ENCODE data around the gene TEX44.

DNA sequence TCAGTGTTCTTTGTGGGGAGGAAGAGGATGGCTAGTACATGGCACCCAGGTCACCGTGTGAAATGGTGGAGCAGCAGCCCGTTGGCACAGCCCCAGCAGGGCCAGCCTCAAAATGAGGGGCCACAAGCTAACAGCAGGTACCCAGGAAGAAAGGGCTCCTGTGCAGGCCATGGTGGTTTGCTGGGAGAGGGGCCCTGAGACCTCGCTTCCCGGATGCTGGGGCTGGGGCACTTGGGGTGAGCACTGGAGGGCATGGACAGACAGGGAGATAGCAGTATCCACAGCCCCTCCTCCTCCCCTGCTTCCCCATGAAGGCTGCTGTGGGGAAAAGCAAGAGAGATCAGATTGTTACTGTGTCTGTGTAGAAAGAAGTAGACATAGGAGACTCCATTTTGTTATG is 16.2 kb upstream of the TEX44 start:
- TF ChIP-seq, protein P1, sequence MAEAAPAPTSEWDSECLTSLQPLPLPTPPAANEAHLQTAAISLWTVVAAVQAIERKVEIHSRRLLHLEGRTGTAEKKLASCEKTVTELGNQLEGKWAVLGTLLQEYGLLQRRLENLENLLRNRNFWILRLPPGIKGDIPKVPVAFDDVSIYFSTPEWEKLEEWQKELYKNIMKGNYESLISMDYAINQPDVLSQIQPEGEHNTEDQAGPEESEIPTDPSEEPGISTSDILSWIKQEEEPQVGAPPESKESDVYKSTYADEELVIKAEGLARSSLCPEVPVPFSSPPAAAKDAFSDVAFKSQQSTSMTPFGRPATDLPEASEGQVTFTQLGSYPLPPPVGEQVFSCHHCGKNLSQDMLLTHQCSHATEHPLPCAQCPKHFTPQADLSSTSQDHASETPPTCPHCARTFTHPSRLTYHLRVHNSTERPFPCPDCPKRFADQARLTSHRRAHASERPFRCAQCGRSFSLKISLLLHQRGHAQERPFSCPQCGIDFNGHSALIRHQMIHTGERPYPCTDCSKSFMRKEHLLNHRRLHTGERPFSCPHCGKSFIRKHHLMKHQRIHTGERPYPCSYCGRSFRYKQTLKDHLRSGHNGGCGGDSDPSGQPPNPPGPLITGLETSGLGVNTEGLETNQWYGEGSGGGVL (tag by site-specific recombination; IDR thresholded peaks at IDR 0.05): no peak
- TF ChIP-seq, protein P2, sequence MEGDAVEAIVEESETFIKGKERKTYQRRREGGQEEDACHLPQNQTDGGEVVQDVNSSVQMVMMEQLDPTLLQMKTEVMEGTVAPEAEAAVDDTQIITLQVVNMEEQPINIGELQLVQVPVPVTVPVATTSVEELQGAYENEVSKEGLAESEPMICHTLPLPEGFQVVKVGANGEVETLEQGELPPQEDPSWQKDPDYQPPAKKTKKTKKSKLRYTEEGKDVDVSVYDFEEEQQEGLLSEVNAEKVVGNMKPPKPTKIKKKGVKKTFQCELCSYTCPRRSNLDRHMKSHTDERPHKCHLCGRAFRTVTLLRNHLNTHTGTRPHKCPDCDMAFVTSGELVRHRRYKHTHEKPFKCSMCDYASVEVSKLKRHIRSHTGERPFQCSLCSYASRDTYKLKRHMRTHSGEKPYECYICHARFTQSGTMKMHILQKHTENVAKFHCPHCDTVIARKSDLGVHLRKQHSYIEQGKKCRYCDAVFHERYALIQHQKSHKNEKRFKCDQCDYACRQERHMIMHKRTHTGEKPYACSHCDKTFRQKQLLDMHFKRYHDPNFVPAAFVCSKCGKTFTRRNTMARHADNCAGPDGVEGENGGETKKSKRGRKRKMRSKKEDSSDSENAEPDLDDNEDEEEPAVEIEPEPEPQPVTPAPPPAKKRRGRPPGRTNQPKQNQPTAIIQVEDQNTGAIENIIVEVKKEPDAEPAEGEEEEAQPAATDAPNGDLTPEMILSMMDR (tag by site-specific recombination; IDR thresholded peaks at IDR 0.05): no peak
- TF ChIP-seq, protein P3, sequence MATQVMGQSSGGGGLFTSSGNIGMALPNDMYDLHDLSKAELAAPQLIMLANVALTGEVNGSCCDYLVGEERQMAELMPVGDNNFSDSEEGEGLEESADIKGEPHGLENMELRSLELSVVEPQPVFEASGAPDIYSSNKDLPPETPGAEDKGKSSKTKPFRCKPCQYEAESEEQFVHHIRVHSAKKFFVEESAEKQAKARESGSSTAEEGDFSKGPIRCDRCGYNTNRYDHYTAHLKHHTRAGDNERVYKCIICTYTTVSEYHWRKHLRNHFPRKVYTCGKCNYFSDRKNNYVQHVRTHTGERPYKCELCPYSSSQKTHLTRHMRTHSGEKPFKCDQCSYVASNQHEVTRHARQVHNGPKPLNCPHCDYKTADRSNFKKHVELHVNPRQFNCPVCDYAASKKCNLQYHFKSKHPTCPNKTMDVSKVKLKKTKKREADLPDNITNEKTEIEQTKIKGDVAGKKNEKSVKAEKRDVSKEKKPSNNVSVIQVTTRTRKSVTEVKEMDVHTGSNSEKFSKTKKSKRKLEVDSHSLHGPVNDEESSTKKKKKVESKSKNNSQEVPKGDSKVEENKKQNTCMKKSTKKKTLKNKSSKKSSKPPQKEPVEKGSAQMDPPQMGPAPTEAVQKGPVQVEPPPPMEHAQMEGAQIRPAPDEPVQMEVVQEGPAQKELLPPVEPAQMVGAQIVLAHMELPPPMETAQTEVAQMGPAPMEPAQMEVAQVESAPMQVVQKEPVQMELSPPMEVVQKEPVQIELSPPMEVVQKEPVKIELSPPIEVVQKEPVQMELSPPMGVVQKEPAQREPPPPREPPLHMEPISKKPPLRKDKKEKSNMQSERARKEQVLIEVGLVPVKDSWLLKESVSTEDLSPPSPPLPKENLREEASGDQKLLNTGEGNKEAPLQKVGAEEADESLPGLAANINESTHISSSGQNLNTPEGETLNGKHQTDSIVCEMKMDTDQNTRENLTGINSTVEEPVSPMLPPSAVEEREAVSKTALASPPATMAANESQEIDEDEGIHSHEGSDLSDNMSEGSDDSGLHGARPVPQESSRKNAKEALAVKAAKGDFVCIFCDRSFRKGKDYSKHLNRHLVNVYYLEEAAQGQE (tag by site-specific recombination; IDR thresholded peaks at IDR 0.05): no peak
- TF ChIP-seq ZNF660 (tag by site-specific recombination; IDR thresholded peaks at IDR 0.05) (no peak), ZNF292 (tag by site-specific recombination; IDR thresholded peaks at IDR 0.05; ENCODE audit: borderline replicate concordance, low read depth) (no peak), YY2 (tag by site-specific recombination; IDR thresholded peaks at IDR 0.05) (no peak), ZNF121 (tag by site-specific recombination; IDR thresholded peaks at IDR 0.05) (no peak), ZNF596 (tag by site-specific recombination; IDR thresholded peaks at IDR 0.05) (no peak), ZBTB17 (tag by site-specific recombination; IDR thresholded peaks at IDR 0.05) (no peak), ZNF23 (tag by site-specific recombination; IDR thresholded peaks at IDR 0.05; ENCODE audit: borderline replicate concordance) (no peak), ZNF350 (tag by site-specific recombination; IDR thresholded peaks at IDR 0.05) (no peak)
- TF ChIP-seq, protein P4, sequence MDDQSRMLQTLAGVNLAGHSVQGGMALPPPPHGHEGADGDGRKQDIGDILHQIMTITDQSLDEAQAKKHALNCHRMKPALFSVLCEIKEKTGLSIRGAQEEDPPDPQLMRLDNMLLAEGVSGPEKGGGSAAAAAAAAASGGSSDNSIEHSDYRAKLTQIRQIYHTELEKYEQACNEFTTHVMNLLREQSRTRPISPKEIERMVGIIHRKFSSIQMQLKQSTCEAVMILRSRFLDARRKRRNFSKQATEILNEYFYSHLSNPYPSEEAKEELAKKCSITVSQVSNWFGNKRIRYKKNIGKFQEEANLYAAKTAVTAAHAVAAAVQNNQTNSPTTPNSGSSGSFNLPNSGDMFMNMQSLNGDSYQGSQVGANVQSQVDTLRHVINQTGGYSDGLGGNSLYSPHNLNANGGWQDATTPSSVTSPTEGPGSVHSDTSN (CRISPR knock-in tag; IDR thresholded peaks at IDR 0.05): no peak
